GM12873 (cell line): ENCODE measurements around the gene PLEKHM3.

ENCODE experiments used
- CTCF ChIP-seq: IDR thresholded peaks from 2 replicates; pipeline ENCODE4 v1.5.1; 2012; ENCODE audit warnings: low read depth, mild to moderate bottlenecking, moderate library complexity, low read length, control low read depth; ENCODE audit not compliant: insufficient read depth; ENCODE audit errors: missing control alignments

The PLEKHM3 gene

GRCh38 chr2:207901829-207902228 is 123.5 kb downstream of the PLEKHM3 start:
- no peak for TF ChIP-seq CTCF

DNA sequence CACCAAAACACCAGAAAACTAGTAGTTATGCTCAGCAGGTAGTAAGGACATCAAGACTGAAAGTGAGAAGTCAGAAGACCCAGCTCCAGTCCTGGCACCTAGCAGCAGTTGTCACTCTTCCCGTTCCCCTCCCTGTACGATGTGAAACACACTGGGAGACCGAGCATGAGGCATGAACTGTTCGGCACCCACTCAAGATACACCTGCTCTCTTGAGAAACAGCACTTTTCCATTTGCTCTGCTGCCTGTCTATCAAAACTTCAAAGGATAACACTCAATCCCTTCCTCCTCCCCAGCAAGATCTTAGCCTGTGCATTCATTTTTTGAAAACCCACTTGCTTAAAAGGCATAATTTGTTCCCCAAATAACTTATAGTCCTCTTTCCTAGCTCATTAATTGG is 123.9 kb downstream of the PLEKHM3 start:
- no peak for TF ChIP-seq CTCF

- no peak for TF ChIP-seq CTCF
These were observed 127.0 kb downstream of the PLEKHM3 start for GRCh38 chr2:207898354-207898695.

- TF ChIP-seq CTCF, result no peak
These were observed 127.6 kb downstream of the PLEKHM3 start for GRCh38 chr2:207897541-207898353.

GRCh38 chr2:207896525-207897285 is 128.6 kb downstream of the PLEKHM3 start:
- TF ChIP-seq CTCF, result peak; percentile 25

DNA sequence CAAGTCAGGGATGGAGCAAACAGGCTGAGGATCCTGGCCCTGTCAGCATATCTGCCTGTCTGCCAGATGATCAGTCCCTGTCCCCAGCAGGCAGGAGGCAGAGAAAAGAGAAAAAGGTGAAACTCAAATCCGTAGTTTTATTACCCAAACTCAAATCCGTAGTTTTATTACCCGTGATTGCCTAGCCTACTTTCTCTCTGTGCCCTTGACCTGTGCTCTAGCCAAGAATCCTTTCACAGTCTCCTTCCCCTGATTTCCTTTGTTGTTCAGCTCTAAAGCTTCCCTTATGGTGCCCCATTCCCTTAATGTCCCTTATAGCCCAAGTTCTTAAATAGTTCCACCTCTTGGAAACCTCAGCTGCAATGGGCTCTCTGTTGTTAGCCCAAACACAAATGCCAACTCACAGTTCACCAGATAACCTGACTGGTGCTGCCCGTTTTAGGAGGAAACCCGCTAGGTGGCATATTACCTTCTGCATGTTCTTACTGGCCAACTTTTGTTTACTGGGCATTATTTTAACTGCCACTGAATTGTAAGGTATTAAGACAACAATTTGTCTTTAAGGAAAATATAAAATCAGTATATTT is 130.0 kb downstream of the PLEKHM3 start:
- no peak for TF ChIP-seq CTCF

- TF ChIP-seq CTCF, result no peak
These were observed 132.5 kb downstream of the PLEKHM3 start for GRCh38 chr2:207892716-207893402.
